GM21786 (cell line): ENCODE data around the gene PRKAA1.
"Not testable (repeated sequence)": the region's sequence is repeated elsewhere in the genome, so short reads cannot be mapped to it uniquely, and the experiment has no call there.

Source experiments
- ATAC-seq: cut with Tn5 transposase; IDR thresholded peaks from one replicate; pipeline ENCODE4 v1.9.1; 2021; ENCODE audit not compliant: unreplicated experiment

The PRKAA1 gene

GRCh38 chr5:40734986-40735385 lies 63.2 kb downstream of the PRKAA1 start:
- ATAC-seq, result no peak

- ATAC-seq, result no peak
Measured at GRCh38 chr5:40733879-40734563, 64.2 kb downstream of the PRKAA1 start.

- no peak for ATAC-seq
Measured at GRCh38 chr5:40733434-40733833, 64.7 kb downstream of the PRKAA1 start.

- ATAC-seq, result not testable (repeated sequence)
Measured at GRCh38 chr5:40722497-40722911, 75.7 kb downstream of the PRKAA1 start.

DNA sequence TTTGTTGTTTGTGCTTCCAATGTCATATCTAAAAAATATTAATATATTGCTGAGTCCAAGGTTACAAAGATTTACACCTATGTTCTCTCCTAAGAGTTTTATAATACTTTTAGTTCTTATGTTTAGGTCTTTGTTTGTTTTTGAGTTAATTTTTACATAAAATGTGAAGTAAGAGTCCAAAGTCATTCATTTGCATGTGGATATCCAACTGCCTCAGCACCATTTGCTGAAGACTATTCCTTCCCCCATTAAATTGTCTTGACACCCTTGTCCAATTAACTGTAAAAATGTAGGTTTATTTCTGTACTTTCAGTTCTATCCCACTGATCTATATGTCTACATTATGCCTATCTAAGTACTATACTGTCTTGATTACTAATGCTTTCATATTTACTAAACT lies 78.1 kb downstream of the PRKAA1 start:
- no peak for ATAC-seq

GRCh38 chr5:40717281-40717680 lies 80.9 kb downstream of the PRKAA1 start:
- ATAC-seq, result no peak

- no peak for ATAC-seq
Measured at GRCh38 chr5:40716590-40716989, 81.6 kb downstream of the PRKAA1 start.

GRCh38 chr5:40716000-40716399 lies 82.2 kb downstream of the PRKAA1 start:
- ATAC-seq, result no peak

DNA sequence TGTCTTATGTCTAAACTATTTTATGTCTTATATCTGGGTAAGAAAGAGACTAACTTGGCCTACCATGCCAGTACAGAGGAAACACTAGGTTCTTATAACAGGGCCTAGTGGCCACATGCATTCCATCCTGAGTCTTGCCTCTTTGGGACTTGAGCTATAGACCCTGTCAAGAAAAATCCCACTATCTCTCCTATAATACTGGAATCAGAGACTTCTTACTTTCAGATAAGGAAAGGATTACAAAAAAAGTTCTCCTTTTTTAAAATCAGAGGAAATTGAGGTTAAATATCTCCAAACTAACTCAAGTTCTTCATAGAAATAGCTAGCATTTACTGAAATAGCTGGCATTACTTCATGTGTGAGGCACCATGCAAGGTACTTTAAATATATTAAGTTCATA lies 84.2 kb downstream of the PRKAA1 start:
- ATAC-seq, result no peak

DNA sequence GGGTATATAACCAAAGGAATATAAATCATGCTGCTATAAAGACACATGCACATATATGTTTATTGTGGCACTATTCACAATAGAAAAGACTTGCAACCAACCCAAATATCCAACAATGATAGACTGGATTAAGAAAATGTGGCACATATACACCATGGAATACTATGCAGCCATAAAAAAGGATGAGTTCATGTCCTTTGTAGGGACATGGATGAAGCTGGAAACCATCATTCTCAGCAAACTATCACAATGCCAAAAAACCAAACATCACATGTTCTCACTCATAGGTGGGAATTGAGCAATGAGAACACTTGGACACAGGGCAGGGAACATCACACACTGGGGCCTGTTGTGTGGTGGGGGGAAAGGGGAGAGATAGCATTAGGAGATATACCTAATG lies 87.6 kb downstream of the PRKAA1 start:
- not testable (repeated sequence) for ATAC-seq
